Measurements from ENCODE around the gene ADAM19. TPM values are rescaled to one million over a fixed set of nuclear protein-coding genes. Genes with fewer than 3 reads are reported as not detected.

The ADAM19 gene
- total and polyA plus RNA-seq, 2 experiments from 2014 or later = 9.1 to 13.2 TPM

DNA sequence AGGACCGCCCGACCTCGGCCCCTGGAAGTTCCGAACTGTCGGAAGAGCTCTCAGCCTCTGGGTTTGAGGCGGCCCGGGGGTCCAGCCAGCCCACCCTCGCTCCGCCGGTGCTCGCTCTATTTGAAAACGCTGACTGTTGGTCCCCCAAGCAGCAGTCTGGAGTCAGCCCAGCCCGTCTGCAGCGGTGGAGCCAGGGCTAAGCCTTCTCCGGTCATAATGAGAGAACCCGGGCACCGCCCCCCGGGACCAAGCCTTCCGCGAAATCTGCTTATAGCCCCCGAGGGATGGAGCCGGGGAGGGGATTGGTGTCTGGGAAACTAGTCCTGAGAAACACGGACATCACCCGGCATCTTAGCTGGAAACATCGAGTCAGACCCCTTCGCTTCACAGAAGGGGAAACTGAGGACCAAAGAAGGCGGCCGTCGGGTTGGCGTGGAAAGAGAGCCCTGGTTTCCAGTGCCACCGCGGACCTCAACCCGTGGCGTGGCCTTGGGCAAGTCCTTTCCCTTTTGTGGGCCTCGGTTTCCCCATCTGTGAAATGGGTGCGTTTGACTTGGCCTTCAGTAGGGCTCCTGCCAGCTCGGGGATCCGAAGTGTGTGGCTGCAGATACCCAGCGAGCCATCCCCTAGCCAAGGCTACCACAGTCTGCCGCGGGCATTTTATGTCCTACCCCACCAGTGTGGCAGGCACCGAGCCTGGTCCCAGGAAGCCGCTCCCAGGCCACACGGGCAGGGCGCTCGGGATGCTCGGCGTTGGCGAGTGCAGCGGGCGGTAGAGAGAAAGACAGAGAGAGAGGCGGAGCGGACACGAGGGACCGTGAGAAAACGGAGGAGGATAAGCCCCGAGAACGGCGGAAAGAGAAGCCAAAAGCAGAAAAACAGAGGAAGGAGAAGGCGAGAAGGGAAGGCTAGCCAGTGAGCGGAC lies 857 bp downstream of the ADAM19 start:
- Mint-ChIP-seq H3K4me3 (peak overlapping the region; percentile 94), H3K9me3 (no peaks in the 10 kb centered on the region; the same call in 2 of the 3 replicates), H3K36me3 (ENCODE audit: low read depth) (no peaks in the 10 kb centered on the region), H3K27me3 (ENCODE audit: insufficient read depth, low read depth, poor library complexity) (peaks cover 18% of the 10 kb centered on the region), H3K27ac (no peak overlapping the region), H3K4me1 (peaks cover 29% of the 10 kb centered on the region)
- H3K27me3 ChIP-seq (ENCODE audit: insufficient read depth) = peaks cover 24% of the 10 kb centered on the region
- TF ChIP-seq STAT1 (IDR thresholded peaks at IDR 0.05; ENCODE audit: unreplicated experiment) (no peak), EZH2 (IDR thresholded peaks at IDR 0.05; ENCODE audit: low read depth, unreplicated experiment) (peak; percentile 37), JUNB (IDR thresholded peaks at IDR 0.05; ENCODE audit: unreplicated experiment) (no peak), NANOG (IDR thresholded peaks at IDR 0.05; ENCODE audit: borderline replicate concordance) (no peak), ZNF462 (CRISPR knock-in tag; IDR thresholded peaks at IDR 0.05) (no peak), ZNF331 (CRISPR knock-in tag; IDR thresholded peaks at IDR 0.05; ENCODE audit: low read depth) (no peak)
- TF ChIP-seq, protein P1, sequence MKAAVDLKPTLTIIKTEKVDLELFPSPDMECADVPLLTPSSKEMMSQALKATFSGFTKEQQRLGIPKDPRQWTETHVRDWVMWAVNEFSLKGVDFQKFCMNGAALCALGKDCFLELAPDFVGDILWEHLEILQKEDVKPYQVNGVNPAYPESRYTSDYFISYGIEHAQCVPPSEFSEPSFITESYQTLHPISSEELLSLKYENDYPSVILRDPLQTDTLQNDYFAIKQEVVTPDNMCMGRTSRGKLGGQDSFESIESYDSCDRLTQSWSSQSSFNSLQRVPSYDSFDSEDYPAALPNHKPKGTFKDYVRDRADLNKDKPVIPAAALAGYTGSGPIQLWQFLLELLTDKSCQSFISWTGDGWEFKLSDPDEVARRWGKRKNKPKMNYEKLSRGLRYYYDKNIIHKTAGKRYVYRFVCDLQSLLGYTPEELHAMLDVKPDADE (IDR thresholded peaks at IDR 0.05) = no peak
- H3K4me1 ChIP-seq (ENCODE audit: insufficient read depth) = peaks cover 16% of the 10 kb centered on the region
- H3K27ac ChIP-seq (ENCODE audit: low read depth) = no peak overlapping the region
- no peaks in the 10 kb centered on the region for H3K36me3 ChIP-seq (ENCODE audit: insufficient read depth)
- H3K4me3 ChIP-seq = peak overlapping the region; percentile 80
- no peaks in the 10 kb centered on the region for H3K9me2 ChIP-seq (ENCODE audit: insufficient read depth)
- peak; percentile 42 for DNase-seq (ENCODE audit: low spot score)
- H4K20me1 ChIP-seq (replicated peaks; ENCODE audit: insufficient read depth) = no peaks in the 10 kb centered on the region
- peak; percentile 31 for ATAC-seq
- H3K79me2 ChIP-seq (replicated peaks; ENCODE audit: insufficient read depth) = peaks cover 23% of the 10 kb centered on the region; the same call in 1 of the 2 replicates
- peak overlapping the region; percentile 96 for H2AFZ ChIP-seq
- peak overlapping the region; percentile 94 for H3K4me2 ChIP-seq
- no peaks in the 10 kb centered on the region for H3F3A ChIP-seq (replicated peaks; ENCODE audit: low read depth)

All from GM23338 (cell line).